H4 (cell line): ENCODE results near the gene CCDC85A. TPM values are rescaled to one million over a fixed set of nuclear protein-coding genes. Genes with fewer than 3 reads are reported as not detected.

Source experiments
- DNase-seq: peaks from one replicate; pipeline ENCODE4 v3.0.0-alpha.2; 2015; ENCODE audit warnings: low spot score
- total RNA-seq: library from RNA; depleted of rRNA; stranded (reverse); fragments of >200 nt; shearing (Covaris generic); gene quantifications from 2 replicates; pipeline ENCODE4 v1.2.3, GENCODE V29; 2014

CCDC85A gene
- total RNA-seq, 1 experiment from 2014 or later, result 0.14 TPM

GRCh38 chr2:56239030-56239429 is 55.2 kb downstream of the CCDC85A start:
- no peak for DNase-seq

DNA sequence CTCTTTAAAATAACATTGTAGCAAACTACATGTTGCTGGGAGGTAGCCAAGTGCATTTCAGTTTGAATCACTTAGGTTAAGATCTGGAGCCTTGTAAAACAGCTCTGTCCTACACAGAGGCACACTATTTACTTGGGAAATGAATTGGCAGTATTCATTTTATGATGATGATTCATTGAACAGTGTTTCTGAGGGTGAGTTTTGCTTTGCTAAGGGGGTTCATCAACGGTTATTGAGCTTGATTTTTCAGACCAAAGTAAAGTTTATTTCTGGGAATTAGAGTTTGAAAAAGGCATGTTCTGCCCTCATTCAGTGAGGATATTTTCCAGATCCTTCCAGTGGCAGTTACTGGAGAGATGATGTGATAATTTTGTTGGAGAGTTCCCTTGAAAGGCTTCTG is 55.6 kb downstream of the CCDC85A start:
- peak; percentile 16 for DNase-seq

- no peak for DNase-seq
These were observed 56.4 kb downstream of the CCDC85A start for GRCh38 chr2:56240210-56240609.

DNA sequence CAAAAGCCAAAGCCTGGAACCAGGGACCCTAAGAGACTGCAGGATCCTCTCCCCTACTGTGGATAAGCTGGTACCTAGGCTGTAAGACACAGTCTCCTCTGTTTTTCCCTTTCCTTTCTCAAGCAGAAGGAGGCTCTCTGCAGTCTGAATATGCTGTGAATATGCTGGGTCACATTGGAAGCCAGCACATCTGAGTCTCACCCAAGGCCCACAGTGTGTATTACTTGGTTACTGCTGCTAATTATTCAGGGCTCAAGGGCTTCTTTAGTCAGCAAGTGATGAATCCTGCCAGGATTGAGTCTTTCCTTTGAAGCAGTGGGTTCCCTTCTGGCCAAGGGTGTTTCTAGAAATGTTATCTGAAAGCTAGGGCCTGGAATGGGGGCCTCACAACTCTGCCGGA is 60.7 kb downstream of the CCDC85A start:
- no peak for DNase-seq

GRCh38 chr2:56244911-56245530 is 61.2 kb downstream of the CCDC85A start:
- peak; percentile 77 for DNase-seq

DNA sequence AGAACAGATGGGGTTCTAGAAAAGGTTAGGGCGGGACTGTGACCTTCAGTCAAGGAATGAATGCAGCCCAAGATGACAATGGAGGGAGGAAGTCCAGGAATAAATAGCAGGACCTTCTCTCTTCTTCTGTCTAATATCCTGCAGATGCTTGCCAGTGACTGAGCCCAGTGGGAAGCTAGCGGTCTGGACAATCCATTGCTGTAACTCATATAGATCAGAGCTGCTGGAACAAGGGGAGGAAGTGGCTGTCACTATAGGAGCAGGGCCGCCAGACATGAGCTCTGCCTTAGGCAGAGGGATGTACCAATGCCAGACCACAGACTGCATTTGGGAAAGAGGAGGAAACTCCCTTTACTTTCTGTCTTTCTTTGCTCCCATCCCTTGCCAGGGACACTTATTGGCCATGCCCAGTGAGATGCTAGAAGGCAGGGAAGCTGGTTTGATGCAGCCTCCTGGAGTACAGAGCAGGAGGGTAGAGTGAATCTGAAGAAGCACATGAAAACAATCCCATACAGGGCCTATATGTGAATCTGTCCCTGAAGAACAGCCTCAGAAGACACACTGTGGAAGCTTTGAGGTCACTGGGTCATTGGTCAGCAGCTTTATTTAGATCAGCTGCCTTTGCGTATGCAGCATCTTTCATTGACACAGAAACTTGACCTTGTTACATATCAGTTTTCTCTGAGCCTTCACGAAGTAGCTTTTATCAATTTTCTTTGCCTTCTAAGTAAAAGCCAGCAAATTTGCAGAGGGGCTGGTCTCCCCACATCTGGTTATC is 65.4 kb downstream of the CCDC85A start:
- DNase-seq, result no peak

- DNase-seq, result no peak
These were observed 66.5 kb downstream of the CCDC85A start for GRCh38 chr2:56250153-56250729.

GRCh38 chr2:56260415-56260814 is 76.6 kb downstream of the CCDC85A start:
- DNase-seq, result no peak

DNA sequence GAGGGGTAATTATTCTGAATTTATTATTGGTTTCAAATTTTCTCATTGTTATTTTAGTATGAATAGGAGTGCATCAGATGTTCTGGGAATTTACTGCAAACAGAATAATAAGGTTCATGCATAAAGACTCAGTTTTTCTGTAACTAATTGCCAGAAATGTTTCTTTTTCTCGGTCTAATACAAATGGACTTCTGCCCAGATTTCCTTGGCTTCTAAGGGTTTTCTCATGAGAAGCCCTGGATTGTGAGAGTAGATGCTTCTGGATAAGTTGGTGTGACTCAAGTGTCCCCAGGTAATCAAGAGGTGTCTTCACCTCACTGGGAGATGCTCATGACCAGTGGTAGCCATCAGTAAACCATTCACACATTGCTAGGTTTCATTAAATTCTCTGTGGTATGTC is 78.5 kb downstream of the CCDC85A start:
- DNase-seq, result no peak

- no peak for DNase-seq
These were observed 80.1 kb downstream of the CCDC85A start for GRCh38 chr2:56263876-56264275.

DNA sequence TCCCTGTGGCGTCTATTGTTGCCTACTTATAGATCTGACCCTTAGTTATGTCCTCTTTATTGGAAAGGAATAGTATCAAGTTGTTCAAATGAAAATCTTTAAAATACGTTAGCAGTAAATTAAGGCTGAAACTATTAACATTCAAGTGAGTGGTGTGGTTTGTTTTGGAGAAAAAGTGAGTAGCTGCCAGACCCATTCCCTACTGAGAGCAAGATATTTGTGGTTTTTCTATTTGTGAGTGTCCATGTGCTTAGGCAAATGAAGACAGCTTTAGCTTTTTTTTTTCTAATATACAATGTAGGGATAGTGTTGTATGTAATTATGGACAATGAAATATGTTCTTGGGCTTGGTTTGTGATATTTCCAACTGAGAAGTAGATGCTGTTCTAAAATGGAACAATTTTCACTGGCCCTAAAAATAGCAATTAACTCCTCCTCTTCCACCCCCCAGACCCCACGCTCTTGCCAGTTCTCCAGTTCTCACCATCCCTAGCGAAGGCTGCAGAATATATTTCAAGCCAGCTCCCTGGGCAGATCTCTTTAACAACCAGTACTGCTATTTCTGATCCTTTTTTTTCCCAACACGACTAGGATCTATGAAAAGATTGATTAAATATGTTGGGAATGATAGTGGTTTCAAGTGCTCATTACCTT is 83.1 kb downstream of the CCDC85A start:
- DNase-seq, result no peak

- DNase-seq, result no peak
These were observed 83.6 kb downstream of the CCDC85A start for GRCh38 chr2:56267415-56267788.

DNA sequence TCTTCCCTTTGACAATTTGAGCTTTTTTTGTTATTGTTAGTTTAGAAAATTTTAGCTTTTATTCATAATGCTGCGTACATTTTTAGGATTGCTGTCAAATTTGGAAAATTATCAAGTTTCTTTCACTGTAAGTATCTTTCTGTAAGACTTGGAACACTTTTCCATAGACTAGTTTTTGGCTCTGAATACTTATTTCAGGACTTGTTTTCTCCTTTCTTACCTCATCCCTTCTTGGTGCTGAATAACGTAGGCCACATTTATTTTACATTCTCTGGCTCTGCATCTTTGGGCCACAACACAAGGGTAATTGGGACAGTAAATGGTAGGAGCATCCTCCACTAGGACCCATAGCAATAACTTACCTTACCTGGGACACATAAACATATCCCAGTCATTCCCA is 85.1 kb downstream of the CCDC85A start:
- no peak for DNase-seq

GRCh38 chr2:56271275-56271674 is 87.5 kb downstream of the CCDC85A start:
- no peak for DNase-seq

DNA sequence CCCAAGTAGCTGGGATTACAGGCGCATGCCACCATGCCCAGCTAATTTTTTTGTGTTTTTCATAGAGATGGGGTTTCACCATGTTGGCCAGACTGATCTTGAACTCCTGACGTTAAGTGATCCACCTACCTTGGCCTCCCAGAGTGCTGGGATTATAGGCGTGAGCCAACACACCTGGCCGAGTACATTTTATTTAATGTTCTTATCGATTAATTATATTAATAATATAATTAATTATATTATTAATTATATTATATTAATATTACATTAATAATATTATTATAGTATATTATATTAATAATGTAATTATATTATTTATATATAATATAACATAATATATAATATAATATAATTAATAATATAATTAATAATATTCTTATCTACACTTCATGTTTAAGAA is 101.4 kb downstream of the CCDC85A start:
- DNase-seq, result no peak

DNA sequence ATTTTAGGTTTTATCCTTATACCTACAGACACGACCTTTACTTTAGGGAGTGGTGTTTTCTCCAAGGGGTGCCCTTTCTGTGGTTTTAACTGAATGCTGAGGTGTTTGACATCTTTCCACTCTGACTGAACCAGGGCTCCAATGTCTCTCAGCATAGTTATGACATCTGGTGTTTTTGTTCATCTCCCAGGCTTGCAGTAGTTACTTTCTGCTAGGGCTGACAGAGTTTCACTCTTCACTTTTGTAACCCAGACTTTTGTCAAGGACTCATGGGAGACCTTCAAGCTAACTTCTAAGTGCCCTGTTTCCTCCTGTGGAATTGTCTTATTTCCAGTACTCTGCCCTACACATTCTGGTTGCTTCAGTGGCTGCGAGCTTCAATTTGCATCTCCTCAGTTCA is 103.1 kb downstream of the CCDC85A start:
- DNase-seq, result no peak

DNA sequence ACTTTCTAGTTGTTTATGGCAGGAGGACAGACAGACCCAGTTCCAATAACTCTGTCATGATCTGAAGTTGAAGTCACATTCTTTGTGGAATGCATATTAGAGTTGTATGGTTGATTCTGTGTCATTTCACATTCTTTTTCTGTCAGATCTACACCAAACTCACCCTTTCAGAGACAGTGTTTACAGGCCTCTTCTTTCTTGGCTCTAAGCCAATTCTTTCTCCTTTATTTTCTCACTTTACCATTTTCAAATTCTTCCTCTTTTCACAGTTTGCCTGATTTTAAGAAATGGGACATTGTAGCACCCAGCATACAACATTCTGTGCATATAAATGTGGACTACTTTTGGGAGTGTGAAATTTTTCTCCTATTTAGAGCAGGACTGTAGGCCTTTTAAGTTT is 103.7 kb downstream of the CCDC85A start:
- DNase-seq, result no peak

DNA sequence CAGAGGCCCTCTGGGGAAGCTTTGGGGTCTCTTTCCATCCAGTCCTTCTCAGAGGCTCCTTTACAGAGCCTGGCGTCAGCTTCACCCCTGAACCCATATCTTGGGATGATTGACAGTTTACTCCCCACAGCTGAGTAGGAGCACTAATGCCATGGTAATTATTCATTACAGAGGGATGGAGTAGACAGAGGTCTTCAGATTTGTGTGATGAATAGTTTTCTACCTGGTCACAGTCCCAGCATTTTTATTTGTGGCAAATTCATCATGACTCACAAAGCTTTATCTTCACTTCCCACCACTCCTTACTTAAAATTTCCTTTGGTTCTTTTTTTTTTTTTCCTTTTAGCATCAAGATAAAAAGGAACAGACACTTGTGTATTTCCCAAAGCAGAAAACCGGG is 104.2 kb downstream of the CCDC85A start:
- no peak for DNase-seq

DNA sequence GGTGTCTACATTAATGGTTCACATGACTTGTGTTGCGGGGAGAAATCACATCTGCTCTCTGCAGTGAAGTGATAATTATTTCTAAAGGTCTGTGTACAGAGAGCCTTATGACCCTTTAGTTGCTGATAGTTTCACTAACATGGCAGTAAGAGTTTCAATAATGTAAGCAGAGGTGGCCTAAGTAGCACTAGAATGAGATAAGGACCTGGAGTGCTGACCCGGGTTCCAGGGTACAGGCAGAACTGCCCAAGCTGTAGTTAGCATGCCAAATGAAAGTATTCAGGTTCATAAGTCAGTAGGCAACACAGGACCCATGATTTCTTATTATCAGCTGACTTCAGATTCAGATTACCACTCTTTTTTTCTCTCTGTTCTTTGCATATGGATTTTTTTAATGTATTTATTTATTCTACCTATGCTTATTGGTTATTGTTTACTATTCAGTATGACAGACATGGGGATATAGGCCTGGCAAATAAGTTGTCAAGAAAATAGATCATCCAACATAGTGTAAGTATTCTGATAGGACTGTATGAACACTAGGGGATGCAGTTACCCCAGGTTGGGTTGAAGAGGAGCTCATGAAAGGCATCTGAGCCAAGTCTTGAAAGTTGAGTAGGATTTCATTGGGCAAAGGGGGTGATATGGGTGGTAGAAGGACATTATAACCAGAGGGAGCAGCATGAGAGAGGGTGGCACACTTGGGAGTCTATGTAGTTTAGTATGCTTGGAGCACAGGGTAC is 105.2 kb downstream of the CCDC85A start:
- no peak for DNase-seq

DNA sequence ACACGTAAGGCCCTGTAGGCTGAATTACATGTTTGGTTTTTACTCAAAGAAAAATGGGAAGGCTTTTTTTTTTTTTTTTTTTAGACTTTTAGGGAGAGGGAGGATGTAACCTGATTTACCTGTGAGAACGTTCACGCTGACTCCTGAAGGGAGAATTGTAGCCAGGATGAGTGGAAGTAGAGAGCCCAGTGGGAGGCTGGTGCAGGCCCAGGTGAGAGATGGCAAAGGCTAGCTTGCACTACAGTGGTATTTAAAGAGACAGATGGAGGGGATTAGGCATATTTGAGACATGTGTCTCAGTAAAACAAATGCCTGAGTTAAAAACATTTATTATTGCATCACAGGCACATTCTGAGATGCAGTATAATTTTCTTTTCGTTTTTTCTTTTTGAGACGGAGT is 107.9 kb downstream of the CCDC85A start:
- DNase-seq, result no peak

- no peak for DNase-seq
These were observed 109.2 kb downstream of the CCDC85A start for GRCh38 chr2:56292951-56293350.

- DNase-seq, result no peak
These were observed 111.9 kb downstream of the CCDC85A start for GRCh38 chr2:56295666-56296065.
